HG03565 (cell line): ENCODE results near the gene PSMD2.

Experiments
- ATAC-seq: cut with Tn5 transposase; IDR thresholded peaks from one replicate; pipeline ENCODE4 v1.9.1; 2021; ENCODE audit warnings: mild to moderate bottlenecking, moderate library complexity; ENCODE audit not compliant: unreplicated experiment

PSMD2 gene

DNA sequence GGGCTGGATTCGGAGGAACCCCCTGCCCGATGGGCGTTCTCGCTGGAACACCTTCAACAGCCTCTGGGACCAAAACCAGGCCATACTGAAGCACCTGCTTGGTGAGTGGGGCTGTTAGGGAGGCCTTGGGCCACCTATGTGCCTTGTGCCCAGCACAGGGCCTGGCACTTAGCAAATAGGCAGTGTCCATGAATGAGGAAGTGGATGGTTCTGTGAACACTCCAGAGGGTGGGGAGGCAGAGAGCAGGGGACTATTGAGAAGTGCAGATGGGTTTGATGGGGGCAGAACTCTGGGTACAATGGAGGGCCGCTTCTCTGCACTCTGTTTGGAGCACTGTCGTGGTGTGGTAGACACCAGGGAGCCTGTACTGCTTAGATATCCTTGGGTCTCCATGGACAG lies 21.7 kb upstream of the PSMD2 start:
- no peak for ATAC-seq

- no peak for ATAC-seq
Measured at GRCh38 chr3:184282941-184283340, 16.1 kb upstream of the PSMD2 start.

DNA sequence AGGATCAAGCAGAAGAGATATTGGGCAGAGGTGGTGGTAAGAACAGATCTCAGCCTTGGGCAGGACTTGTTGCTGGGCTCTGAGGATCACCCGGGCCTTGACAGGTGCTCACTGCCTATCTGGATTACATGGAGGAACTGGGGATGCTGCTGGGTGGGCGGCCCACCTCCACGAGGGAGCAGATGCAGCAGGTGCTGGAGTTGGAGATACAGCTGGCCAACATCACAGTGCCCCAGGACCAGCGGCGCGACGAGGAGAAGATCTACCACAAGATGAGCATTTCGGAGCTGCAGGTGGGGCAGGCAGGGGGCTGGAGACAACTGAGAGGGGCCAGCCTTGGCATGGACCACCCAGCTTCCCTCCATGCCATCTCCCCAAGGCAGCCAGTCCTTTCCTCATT lies 15.4 kb upstream of the PSMD2 start:
- ATAC-seq: no peak

DNA sequence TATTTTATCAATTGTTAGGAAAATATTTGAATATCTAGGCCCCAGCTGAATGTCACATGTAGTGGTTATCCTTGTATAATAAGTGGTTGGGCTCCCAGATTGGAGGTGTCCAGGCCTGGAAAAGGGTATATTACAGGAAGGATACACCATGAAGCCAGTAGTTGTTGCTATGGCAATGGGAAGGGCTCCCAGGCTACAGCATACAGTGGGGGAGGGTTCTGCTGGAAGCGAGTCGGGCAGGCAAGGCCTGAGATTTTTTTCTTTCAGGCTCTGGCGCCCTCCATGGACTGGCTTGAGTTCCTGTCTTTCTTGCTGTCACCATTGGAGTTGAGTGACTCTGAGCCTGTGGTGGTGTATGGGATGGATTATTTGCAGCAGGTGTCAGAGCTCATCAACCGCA lies 14.3 kb upstream of the PSMD2 start:
- ATAC-seq: no peak

DNA sequence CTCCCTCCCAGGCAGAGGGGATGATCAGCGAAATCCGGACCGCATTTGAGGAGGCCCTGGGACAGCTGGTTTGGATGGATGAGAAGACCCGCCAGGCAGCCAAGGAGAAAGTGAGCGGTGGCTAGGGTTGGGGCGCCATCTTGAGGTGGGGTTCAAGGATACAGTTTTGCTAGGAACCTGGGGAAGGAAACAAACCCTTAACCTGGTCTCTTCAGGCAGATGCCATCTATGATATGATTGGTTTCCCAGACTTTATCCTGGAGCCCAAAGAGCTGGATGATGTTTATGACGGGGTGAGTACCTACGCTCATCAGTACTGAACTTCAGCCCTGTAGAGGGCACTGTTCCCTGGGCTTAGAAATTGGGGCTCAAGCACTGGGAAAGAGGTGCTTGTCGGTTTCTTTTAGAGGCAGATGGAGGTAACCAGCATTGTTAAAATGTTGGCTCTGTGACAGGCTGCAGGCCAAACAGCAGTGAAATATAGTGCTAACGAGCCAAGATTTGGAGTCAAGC lies 9.6 kb upstream of the PSMD2 start:
- ATAC-seq: no peak

DNA sequence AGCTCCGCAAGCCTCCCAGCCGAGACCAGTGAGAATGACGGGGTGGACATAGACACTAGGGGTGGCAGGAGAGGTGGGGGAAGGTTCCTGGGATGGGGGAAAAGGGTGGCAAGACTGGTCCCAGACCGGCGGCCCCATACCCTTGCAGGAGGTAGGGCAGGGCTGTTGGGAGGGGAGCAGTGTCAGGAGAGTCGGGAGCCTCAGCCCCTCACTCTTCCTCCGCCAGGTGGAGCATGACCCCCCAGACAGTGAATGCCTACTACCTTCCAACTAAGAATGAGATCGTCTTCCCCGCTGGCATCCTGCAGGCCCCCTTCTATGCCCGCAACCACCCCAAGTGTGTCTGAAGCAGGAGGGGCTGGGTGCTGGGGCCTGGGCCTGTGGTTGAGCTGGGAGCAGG lies 8.7 kb upstream of the PSMD2 start:
- ATAC-seq: no peak

- ATAC-seq: no peak
Measured at GRCh38 chr3:184291044-184291737, 7.8 kb upstream of the PSMD2 start.

GRCh38 chr3:184291738-184292445 lies 7.1 kb upstream of the PSMD2 start:
- no peak for ATAC-seq

- ATAC-seq: no peak
Measured at GRCh38 chr3:184295771-184296170, 3.3 kb upstream of the PSMD2 start.

GRCh38 chr3:184296616-184297015 lies 2.4 kb upstream of the PSMD2 start:
- ATAC-seq: no peak

DNA sequence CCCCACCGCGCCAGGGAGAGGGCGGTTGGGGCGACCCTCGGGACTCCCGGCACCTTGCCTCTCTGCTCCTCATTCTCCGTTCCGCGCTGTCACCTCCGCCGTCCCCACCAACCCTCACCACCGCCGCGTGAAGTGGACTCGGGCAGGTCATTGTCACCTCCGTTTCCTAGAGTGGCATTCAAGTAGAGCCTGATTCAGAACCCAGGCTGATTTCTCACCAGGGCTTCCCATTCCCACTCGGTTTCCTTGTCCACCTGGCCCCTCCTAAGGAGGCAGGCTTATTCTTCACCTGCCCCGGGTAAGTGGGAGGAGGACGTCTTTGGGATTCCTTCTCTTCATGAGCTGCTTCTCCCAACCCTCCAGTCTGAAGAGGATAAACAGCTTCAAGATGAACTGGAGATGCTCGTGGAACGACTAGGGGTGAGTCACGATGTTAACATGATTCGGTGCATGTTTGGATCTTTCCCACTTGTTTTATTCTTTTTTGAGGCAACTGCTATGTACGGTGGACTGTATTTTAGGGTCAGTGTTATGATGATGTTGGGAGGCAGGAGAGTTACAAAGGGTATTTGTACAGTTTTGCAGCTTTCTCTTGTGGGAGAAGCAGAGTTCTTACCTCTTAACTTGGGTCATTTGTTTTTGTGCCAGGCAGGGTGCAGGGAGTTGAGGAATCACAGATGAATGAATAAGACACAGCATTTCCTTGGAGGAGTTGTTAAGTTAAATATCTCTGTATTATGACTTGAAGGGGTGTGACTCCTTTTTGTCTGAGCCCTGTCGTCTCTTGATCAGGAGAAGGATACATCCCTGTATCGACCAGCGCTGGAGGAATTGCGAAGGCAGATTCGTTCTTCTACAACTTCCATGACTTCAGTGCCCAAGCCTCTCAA lies 692 bp downstream of the PSMD2 start:
- no peak for ATAC-seq

DNA sequence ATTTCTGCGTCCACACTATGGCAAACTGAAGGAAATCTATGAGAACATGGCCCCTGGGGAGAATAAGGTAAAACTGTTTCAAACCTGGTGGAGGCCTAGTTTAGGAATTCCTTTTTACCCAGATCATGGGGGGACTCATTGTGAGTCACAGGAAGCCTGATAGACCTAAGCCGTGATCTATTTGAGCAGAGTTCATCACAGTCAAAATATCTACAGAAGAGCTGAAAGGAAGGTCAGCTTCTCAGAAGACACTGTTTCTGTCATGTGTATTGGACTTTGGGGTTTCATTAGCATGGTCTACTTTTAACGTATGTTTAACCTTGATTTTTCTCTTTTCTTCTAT lies 1.3 kb downstream of the PSMD2 start:
- no peak for ATAC-seq

- ATAC-seq: no peak
Measured at GRCh38 chr3:184305577-184305976, 6.5 kb downstream of the PSMD2 start.

DNA sequence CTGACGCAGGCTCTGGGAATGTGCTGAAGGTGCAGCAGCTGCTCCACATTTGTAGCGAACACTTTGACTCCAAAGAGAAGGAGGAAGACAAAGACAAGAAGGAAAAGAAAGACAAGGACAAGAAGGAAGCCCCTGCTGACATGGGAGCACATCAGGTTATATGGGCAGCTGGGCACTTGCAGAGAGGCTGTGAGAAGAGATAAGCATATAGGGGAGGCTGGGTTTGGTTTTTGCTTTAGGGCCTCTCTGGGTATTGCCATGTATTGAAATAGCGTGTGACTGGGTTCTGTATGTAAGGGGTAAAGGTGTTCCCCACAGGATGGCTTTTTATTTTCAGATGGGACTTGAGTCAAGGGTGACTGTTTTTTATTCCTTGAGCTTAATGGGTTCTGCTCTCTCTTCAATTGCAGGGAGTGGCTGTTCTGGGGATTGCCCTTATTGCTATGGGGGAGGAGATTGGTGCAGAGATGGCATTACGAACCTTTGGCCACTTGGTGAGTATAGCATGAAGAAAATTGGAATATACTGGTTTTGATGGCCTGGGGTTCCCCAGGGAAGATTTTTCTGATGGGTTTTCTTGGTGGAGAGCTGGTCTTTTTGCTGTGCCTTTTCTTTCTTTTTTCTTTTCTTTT lies 7.4 kb downstream of the PSMD2 start:
- ATAC-seq: no peak

GRCh38 chr3:184307915-184308314 lies 8.9 kb downstream of the PSMD2 start:
- ATAC-seq: no peak

- no peak for ATAC-seq
Measured at GRCh38 chr3:184308744-184309143, 9.7 kb downstream of the PSMD2 start.

DNA sequence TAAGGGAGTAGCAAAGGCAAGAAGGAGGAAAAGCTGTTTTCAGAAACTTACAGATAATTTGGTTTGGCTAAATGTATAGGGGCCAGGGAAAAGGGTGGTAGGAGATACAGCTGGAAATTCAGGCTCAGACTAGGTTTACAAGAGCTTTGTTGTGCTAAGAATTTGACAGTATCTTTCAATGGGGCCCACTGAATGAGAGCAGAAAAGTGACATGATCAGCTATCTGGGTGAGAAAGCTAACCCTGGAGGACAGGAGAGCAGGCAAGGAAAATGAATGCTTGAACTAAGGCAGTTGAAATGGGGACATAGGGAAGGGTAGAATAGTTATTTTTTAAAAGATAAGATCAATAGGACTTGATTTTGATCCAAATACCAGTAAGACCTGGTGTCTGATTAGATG lies 12.6 kb downstream of the PSMD2 start:
- ATAC-seq: no peak

- ATAC-seq: peak; percentile 86
Measured at GRCh38 chr3:184314363-184314699, 15.3 kb downstream of the PSMD2 start, which contains the start of gene EIF4G1. TSS of gene EIF4G1 (plus strand) at chr3:184314606. CDS start at chr3:184315797, 1,191 bp downstream.

DNA sequence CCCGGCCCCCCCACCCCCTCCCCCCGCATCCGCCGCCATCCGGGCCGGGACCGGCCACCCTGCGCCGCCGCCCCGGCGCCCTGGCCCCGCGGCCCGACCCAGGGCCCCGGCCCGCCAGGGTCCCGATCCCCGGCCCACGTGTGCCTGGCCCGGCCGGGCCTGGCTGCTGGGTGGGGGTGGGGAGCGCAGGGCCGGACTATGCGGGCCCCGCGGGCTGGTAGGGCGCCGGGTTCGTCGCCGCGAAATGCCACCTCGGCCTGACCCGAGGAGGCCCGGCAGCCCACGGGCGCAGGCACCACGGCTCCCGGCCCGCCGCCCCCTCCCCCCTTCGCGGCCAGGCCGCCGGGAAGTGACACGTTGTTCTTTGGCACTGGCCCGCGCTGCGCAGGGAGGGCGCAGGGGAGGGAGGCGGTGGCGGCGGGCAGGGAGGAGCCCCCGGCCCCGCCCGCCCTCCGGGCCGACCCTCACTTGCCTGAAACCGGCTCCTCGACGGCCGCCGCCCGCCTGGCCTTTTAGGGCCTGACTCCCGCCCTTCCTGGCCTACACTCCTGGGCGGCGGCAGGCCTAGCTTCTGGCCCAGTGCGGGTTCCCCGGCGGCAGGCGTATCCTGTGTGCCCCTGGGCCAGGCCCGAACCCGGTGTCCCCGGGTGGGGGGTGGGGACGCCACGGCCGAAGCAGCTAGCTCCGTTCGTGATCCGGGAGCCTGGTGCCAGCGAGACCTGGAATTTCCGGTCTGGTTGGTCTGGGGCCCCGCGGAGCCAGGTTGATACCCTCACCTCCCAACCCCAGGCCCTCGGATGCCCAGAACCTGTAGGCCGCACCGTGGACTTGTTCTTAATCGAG lies 15.9 kb downstream of the PSMD2 start:
- ATAC-seq: peak; percentile 29

DNA sequence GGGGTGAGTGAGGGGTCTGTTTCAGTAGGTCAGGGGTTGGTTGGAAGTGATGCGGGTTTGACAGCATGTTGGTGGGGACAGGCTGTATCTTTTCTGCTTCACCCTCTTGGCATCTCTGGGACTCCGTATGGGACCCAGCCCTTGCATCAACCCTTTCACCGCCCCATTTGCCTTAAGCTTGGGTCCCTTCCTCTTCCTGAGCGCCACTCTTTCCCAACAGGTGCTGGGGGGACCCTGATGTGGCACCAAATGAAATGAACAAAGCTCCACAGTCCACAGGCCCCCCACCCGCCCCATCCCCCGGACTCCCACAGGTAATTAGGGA lies 16.5 kb downstream of the PSMD2 start:
- ATAC-seq: no peak
